ENCODE data around the gene PPP6R1. TPM values are rescaled to one million over a fixed set of nuclear protein-coding genes. Genes with fewer than 3 reads are reported as not detected.

Gene PPP6R1
- total RNA-seq, 1 experiment from 2014 or later = 96.7 TPM

DNA sequence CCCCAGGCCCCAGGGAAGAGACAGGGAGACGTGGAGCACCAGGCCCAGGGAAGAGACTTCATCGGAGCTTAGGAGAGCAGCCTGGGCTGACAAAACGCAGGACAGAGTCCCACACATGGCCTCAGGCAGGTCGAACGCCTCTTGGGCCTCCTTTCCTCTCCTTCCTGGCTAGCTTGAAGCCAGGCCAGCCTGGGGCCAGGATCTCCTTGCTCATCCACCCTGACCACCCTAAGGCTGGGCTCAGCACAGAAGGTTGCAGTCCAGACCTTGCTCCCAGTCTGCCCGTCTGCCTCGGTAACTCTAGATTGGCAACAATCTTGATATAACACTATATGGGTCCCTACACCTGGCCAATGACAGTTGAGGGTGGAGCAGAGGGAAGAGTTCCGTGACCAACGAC is 10.1 kb downstream of the PPP6R1 start:
- Histone ChIP-seq H4K20me1 (ENCODE audit: insufficient read depth) (no peaks in the 10 kb centered on the region), H3K27me3 (ENCODE audit: insufficient read depth, low read length) (no peaks in the 10 kb centered on the region), H3K4me2 (ENCODE audit: low read length) (no peak overlapping the region), H3K79me2 (ENCODE audit: insufficient read depth, low read length) (peaks cover 77% of the 10 kb centered on the region), H2AFZ (ENCODE audit: low read depth, low read length, poor library complexity, severe bottlenecking) (no peak overlapping the region), H3K9me3 (ENCODE audit: control insufficient read depth in 1 of 2, insufficient read depth in 1 of 2, low read depth in 1 of 2, low read length in 2 of 2) (no peaks in the 10 kb centered on the region), H3K36me3 (ENCODE audit: control insufficient read depth in 1 of 2, insufficient read depth in 2 of 2, low read length in 2 of 2) (peaks cover 11 to 20% of the 10 kb centered on the region in 2 experiments; a peak in 3 of 4 replicates), H3K9ac (ENCODE audit: low read length) (no peak overlapping the region), H3K27ac (ENCODE audit: low read depth, low read length) (no peak overlapping the region; the same call in 1 of the 2 replicates), H3K4me1 (ENCODE audit: control insufficient read depth in 1 of 2, insufficient read depth in 2 of 2, low read length in 2 of 2) (no peaks in the 10 kb centered on the region), H3K9me2 (ENCODE audit: insufficient read depth) (no peaks in the 10 kb centered on the region), H3K4me3 (replicated peaks in 1 of 2; ENCODE audit: low read depth in 1 of 2, low read length in 2 of 2) (no peak overlapping the region)
- BruUV-seq (replicated peaks) = no TSS peak
- intact Hi-C loops (cut with micrococcal nuclease) = no loop called here
- TF ChIP-seq ZFX (IDR thresholded peaks at IDR 0.05) = no peak
- TF ChIP-seq ATF3 (IDR thresholded peaks at IDR 0.05) = no peak
- TF ChIP-seq POLR2AphosphoS5 (IDR thresholded peaks at IDR 0.05; ENCODE audit: low read depth, low read length) = no peak
- TF ChIP-seq ZBTB33 (IDR thresholded peaks at IDR 0.05; ENCODE audit: extremely low read depth, insufficient replicate concordance, low read length) = no peak
- TF ChIP-seq EZH2phosphoT487 (IDR thresholded peaks at IDR 0.05; ENCODE audit: borderline replicate concordance) = no peak
- no peak for TF ChIP-seq YY1 (IDR thresholded peaks at IDR 0.05; ENCODE audit: extremely low read depth, insufficient replicate concordance, low read depth, low read length)
- no peak for TF ChIP-seq SIN3A (IDR thresholded peaks at IDR 0.05; ENCODE audit: low read depth)
- no peak for TF ChIP-seq SP1 (IDR thresholded peaks at IDR 0.05; ENCODE audit: low read depth)
- no peak for TF ChIP-seq POLR2A (IDR thresholded peaks at IDR 0.05; ENCODE audit: borderline replicate concordance, extremely low read depth, insufficient read depth, insufficient read length)
- TF ChIP-seq CBX3 (IDR thresholded peaks at IDR 0.05; ENCODE audit: low read depth) = no peak
- no peak for TF ChIP-seq RAD21 (IDR thresholded peaks at IDR 0.05; ENCODE audit: low read depth)
- TF ChIP-seq MAX (IDR thresholded peaks at IDR 0.05) = no peak
- TF ChIP-seq, protein P1, sequence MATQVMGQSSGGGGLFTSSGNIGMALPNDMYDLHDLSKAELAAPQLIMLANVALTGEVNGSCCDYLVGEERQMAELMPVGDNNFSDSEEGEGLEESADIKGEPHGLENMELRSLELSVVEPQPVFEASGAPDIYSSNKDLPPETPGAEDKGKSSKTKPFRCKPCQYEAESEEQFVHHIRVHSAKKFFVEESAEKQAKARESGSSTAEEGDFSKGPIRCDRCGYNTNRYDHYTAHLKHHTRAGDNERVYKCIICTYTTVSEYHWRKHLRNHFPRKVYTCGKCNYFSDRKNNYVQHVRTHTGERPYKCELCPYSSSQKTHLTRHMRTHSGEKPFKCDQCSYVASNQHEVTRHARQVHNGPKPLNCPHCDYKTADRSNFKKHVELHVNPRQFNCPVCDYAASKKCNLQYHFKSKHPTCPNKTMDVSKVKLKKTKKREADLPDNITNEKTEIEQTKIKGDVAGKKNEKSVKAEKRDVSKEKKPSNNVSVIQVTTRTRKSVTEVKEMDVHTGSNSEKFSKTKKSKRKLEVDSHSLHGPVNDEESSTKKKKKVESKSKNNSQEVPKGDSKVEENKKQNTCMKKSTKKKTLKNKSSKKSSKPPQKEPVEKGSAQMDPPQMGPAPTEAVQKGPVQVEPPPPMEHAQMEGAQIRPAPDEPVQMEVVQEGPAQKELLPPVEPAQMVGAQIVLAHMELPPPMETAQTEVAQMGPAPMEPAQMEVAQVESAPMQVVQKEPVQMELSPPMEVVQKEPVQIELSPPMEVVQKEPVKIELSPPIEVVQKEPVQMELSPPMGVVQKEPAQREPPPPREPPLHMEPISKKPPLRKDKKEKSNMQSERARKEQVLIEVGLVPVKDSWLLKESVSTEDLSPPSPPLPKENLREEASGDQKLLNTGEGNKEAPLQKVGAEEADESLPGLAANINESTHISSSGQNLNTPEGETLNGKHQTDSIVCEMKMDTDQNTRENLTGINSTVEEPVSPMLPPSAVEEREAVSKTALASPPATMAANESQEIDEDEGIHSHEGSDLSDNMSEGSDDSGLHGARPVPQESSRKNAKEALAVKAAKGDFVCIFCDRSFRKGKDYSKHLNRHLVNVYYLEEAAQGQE (IDR thresholded peaks at IDR 0.05; ENCODE audit: low read depth) = no peak
- ATAC-seq (0 out of 2 replicates have a peak, but pooled peaks have one; percentile 13), DNase-seq (ENCODE audit: low read depth, low spot score) (no peak)
- POLR2A ChIA-PET = interaction anchor here (1.9 kb wide), 1 partner anchor 11 kb away, joined by 4 read pairs; the partner anchor contains the start of gene PPP6R1
- CTCF ChIA-PET = no interaction called here
- RAD21 ChIA-PET (ENCODE audit: low non-redundant PET in 1 of 2, low total read pairs in 2 of 2, uncharacterized antibody in 2 of 2, unreplicated experiment in 2 of 2) = no interaction called here
